Hepatocyte (in vitro differentiated cells): ENCODE measurements around the gene STAP1.

Experiments used
- CTCF ChIP-seq: fragments of 200-600 bp; sonication (generic); IDR thresholded peaks from 2 replicates; pipeline ENCODE4 v1.5.1; 2016; ENCODE audit warnings: antibody characterized with exemption, mild to moderate bottlenecking; ENCODE audit not compliant: poor library complexity
- EZH2 ChIP-seq: fragments of 200-600 bp; sonication (generic); IDR thresholded peaks from 2 replicates; pipeline ENCODE4 v1.6.1; 2016; ENCODE audit warnings: antibody characterized with exemption, mild to moderate bottlenecking, borderline replicate concordance
- EZH2phosphoT487 ChIP-seq: fragments of 200-600 bp; sonication (generic); IDR thresholded peaks from one replicate; pipeline ENCODE4 v1.6.1; 2018; ENCODE audit warnings: antibody characterized with exemption, mild to moderate bottlenecking, low read depth, moderate library complexity; ENCODE audit not compliant: unreplicated experiment, severe bottlenecking

GRCh38 chr4:67512501-67512900 lies 46.0 kb upstream of the STAP1 start:
- TF ChIP-seq CTCF (no peak), EZH2 (no peak), EZH2phosphoT487 (no peak)
